GM19035 (cell line): ENCODE results near the gene CXorf65.

Source experiments
- ATAC-seq: cut with Tn5 transposase; IDR thresholded peaks from one replicate; pipeline ENCODE4 v1.9.1; 2021; ENCODE audit not compliant: unreplicated experiment

Gene CXorf65

GRCh38 chrX:71106427-71106826 is at the start of gene CXorf65:
TSS of gene CXorf65 (minus strand) at chrX:71106740. CDS start at chrX:71106556, 184 bp downstream.
- no peak for ATAC-seq

- no peak for ATAC-seq
Measured at GRCh38 chrX:71154641-71155040, 48.1 kb upstream of the CXorf65 start.

DNA sequence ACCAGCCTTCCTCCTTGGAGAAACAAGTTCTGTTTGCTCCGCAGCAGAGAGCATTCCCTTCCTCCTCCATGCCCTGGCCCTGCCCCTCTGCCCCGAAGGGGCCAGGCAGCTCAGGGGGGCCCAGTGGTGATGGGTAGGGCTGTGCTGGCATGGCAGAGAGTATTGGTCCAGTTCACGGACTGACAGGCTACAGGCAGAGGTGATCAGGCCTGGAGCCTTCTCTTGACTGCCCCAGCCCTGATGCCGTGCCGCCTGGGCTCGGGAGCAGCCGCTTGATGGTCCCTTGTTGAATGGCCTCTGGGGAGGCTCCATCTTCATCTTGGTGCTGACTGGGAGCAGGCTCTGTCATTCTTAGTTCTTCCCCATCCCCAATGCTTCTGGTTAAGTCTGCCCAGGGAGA is 47.7 kb upstream of the CXorf65 start:
- no peak for ATAC-seq

DNA sequence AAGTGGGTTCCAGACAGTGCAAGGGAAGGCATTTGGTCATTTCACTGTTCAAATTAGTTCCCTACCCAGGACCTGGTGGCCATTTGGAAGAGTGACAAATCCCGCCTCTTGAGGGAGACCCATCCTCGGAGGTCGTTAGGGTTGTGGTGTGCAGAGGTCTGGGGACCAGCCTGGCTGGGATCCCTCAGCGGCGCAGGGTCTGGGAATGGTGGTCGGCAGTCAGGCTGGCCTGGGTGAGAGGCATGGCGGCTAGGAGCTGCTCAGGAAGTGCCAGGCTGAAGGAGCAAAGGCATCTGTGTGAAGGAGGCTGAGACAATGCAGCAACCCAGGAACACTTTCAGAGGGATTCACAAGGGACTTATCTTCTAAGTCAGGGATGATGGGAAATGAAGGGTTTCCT is 44.8 kb upstream of the CXorf65 start:
- no peak for ATAC-seq

- no peak for ATAC-seq
Measured at GRCh38 chrX:71148278-71148663, 41.7 kb upstream of the CXorf65 start.

DNA sequence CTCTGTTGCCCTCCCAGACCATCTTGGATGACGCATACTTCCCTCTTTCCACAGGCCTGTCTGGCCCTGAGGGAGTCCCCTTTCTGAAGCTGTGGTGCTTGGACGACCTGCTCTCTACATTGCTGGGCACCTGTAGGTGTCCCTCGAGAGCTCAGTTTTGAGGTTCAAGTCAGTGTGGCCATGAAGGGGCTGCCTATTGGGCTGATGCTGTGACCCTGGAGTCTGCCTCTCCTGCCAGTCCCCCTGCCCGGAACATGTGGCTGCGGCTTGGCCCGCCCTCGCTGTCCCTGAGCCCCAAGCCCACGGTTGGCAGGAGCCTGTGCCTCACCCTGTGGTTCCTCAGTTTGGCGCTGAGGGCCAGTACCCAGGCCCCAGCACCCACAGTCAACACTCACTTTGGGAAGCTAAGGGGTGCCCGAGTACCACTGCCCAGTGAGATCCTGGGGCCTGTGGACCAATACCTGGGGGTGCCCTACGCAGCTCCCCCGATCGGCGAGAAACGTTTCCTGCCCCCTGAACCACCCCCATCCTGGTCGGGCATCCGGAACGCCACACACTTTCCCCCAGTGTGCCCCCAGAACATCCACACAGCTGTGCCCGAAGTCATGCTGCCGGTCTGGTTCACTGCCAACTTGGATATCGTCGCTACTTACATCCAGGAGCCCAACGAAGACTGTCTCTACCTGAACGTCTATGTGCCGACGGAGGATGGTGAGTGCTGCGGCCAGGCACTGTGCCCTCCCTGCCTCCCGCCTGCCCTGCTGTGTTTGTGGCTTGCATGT is 41.1 kb upstream of the CXorf65 start:
- ATAC-seq = no peak

DNA sequence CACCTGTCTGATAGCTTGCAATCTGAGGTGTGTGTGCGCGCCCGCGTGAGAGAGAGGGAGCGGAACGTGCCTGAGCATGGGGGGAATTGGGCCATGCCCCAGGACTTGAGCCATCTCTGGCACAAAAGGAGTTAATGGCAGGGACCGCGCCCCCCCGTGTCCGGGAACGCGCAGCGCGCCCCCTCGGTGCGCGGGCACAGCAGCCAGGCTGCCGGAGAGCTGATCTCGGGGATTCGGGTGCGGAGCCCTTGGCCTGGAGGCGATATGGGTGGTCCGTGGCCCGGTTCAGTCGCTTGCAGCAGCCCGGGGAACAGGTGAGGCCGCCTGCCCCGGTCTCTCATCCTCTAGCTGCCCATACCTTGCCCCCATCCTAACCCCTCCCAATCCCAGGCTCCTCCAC is 38.1 kb upstream of the CXorf65 start, which contains the start of gene NLGN3:
TSS of gene NLGN3 (plus strand) at position 191 of the 400 bp plus-strand sequence. CDS start 2,909 bp downstream, outside the sequence.
- no peak for ATAC-seq

DNA sequence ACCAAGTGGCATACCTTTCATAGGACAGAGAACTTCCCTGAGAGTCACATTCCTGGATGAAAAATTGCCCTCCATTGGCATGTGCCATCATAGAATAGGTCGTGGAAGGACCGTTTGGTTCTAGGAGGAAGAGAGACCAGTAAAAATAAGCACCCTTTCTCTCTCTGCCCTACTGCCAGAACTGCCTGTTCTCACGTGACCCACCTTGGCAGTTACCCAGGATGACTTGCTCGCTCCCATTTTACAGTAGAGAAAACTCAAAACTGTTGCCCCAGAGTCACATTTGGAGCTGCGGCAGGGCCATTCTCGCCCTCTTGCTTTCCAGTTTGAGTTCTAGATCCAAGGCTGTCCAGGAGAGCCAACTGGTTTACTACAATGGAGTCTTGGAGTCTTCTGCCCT is 37.0 kb upstream of the CXorf65 start:
- no peak for ATAC-seq

DNA sequence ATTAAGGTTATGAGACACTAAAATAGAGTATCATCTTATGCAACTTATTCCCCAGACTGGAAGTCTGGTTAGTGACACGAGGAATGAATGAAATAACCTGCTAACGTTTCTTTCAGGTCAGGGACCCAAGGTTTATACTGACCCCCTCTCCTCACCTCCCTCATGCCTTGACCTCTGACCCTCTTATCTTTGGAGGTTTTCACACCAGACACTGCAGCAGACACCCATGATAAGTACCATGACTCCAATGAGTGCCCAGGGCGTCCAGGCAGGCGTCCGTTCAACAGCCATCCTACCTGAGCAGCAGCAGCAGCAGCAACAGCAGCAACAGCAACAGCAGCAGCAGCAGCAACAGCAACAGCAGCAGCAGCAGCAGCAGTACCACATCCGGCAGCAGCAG is 33.9 kb upstream of the CXorf65 start:
- no peak for ATAC-seq

DNA sequence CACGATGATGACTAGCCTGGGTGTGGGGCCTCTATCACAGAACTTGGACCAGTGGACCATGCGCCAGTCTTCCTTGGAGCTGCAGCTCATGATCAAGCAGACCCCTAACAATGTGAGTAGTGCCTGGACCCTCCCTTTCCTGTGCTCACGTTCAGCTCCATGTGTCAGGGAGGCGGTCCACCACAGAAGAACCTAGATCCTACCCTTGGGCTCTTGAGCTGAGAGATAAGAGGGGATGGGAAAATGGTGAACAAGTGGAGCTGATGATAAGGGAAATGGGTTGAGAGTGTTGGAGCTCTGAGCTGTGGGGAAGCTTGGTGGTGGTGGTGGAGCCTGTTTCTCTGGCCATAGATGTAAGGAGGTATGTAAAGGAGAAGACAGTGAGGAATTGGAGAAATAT is 25.0 kb upstream of the CXorf65 start:
- no peak for ATAC-seq

DNA sequence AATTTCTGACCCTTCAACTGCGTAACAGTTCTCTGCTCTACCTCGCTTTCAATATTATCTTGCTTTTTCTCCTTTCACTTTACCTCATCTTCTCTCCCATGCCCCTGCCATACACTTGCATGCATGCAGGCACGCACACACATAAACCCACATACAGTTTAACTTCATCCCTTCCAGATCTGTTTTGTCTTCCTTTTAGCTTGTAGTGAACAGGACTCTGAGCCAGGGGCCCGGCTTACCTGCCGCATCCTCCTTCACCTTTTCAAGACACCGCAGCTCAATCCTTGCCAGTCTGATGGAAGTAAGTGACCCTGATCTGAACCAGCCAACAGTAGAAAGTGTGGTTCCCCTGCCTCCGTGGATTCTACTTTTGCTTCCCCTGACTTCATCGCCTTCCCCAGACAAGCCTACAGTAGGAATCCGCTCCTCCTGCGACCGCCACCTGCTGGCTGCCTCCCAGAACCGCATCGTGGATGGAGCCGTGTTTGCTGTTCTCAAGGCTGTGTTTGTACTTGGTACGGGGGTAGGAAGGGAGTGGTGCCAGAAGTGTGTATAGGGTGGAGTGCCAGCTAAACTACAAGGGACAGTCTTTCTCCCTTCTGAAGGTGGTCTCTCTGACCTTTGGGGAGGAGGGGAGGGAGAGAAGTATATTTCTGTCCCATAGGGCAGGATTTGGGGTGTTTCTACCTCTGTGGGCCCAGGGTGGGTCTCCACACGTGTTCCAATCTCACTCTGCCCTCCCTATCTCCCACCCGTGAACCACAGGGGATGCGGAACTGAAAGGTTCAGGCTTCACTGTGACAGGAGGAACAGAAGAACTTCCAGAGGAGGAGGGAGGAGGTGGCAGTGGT is 22.6 kb upstream of the CXorf65 start:
- ATAC-seq = no peak

DNA sequence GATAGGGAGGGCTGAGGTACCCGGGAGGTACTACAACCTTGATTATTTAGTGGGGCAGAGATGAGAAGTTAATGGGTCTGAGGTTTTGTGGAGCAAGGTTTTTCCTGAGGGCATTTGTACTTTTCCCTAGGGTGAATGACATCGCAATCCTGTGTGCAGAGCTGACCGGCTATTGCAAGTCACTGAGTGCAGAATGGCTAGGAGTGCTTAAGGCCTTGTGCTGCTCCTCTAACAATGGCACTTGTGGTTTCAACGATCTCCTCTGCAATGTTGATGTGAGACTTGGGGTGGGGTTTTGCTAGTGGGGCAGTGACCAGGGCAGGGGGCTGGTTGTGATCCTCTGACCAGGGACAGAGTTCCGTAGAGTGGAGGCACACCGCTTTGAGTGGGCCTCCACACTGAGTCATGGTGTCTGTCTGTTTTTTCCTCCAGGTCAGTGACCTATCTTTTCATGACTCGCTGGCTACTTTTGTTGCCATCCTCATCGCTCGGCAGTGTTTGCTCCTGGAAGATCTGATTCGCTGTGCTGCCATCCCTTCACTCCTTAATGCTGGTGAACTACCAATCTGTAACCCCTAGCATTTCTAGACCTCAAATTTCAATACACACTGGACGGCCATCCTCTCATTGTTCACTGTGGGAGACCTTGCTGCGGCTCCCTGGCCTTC is 21.8 kb upstream of the CXorf65 start:
- ATAC-seq = no peak

DNA sequence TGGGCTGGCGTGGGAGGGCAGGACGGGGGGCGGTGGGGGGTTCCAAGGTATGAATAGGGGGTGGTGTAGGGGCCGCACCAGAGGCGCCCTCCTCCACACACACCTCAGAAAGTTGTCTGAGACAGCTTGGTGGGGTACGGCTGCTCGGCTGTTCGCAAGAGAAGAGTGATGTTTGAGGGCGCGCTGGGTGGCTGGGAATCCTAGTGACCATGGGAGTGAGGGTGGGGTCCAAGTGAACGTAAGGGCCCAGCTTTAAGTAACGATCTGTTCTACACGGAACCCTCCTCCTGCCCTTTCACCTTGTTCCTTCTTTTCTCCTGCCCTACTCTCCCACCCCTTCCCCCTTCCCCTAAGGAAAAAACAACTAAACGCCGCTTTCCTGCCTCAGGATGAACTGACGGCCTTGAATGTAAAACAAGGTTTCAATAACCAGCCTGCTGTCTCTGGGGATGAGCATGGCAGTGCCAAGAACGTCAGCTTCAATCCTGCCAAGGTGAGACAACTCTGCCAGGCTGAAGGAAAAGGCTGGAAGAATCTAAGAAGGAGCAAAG is 12.5 kb upstream of the CXorf65 start:
- ATAC-seq = peak; percentile 13

GRCh38 chrX:71118032-71118984 is 11.8 kb upstream of the CXorf65 start, which contains the start of gene MED12:
TSS of gene MED12 (plus strand) at chrX:71118596. CDS start at chrX:71118755, 159 bp downstream.
- ATAC-seq = peak; percentile 78

GRCh38 chrX:71117358-71117757 is 10.8 kb upstream of the CXorf65 start:
- ATAC-seq = no peak

GRCh38 chrX:71111921-71112431 is 5.4 kb upstream of the CXorf65 start:
- peak; percentile 9 for ATAC-seq

DNA sequence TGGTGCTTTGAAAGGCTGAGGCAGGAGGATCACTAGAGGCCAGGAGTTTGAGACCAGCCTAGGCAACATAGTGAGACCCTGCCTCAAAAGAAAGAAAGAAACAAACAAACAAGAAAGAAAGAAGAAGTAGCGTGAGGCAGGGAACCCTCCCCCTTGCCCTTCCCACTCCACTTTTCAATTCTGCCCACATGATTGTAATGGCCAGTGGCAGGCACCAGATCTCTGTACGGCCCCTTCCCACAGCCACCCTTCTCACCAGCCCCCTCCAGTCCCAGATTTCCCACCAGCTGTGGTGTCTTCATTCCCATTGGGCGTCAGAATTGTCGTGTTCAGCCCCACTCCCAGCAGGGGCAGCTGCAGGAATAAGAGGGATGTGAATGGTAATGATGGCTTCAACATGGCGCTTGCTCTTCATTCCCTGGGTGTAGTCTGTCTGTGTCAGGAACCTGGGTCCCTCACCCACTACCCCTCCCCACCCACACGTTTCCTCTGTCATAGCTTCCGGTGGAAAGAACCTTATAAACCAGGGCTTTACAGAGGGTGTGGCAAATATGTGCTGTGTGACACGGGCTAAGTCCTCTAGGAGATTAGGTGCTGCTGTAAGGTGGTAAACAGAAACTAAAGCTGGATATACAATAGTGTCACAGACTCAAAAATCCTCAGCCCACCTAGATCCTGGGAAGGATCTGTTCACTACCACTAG is 4.8 kb upstream of the CXorf65 start, which contains the start of gene IL2RG:
TSS of gene IL2RG (minus strand) at position 437 of the 703 bp plus-strand sequence. CDS start at position 399, 38 bp downstream.
- peak; percentile 90 for ATAC-seq

GRCh38 chrX:71109051-71109450 is 2.5 kb upstream of the CXorf65 start:
- no peak for ATAC-seq

DNA sequence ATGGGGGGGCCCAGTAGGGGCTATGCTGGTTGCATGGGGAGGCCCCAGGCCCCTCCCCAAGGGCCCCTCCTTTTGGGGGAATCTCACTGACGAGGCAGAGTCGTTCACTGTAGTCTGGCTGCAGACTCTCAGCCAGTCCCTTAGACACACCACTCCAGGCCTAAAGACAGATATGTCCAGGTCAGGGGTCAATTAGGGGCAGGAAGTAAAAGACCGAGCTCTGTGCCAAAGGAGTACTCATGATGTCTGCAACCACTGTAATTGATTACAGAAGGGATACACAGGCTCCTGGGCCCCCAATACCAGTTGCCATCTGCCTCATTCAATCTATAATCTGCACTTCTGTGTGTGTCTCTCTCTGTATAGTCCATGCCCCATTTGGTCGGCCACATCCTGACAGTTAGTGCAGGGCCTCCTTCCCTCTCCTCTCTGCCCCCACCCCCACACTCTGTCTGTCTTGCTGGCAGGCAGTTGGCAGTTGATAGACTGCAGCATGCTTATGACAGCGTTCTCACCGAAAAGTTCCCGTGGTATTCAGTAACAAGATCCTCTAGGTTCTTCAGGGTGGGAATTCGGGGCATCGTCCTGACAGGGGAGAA is 1.3 kb upstream of the CXorf65 start:
- ATAC-seq = no peak
